HG02938 (cell line): ENCODE measurements around the gene AADACL2.

ENCODE experiments used
- ATAC-seq: cut with Tn5 transposase; IDR thresholded peaks from one replicate; pipeline ENCODE4 v1.9.1; 2021; ENCODE audit warnings: mild to moderate bottlenecking, moderate library complexity; ENCODE audit not compliant: unreplicated experiment

Gene AADACL2

GRCh38 chr3:151733613-151734012 is at the start of gene AADACL2:
Gene AADACL2 (plus strand): TSS chr3:151733927. CDS start chr3:151734036, 109 bp downstream.
- no peak for ATAC-seq

GRCh38 chr3:151684094-151684493 is 49.6 kb upstream of the AADACL2 start:
- no peak for ATAC-seq

GRCh38 chr3:151686257-151686656 is 47.5 kb upstream of the AADACL2 start:
- ATAC-seq: no peak

- no peak for ATAC-seq
These were observed 46.7 kb upstream of the AADACL2 start for GRCh38 chr3:151687076-151687475.

GRCh38 chr3:151688571-151688970 is 45.2 kb upstream of the AADACL2 start:
- no peak for ATAC-seq

- no peak for ATAC-seq
These were observed 43.1 kb upstream of the AADACL2 start for GRCh38 chr3:151690645-151691044.

GRCh38 chr3:151697496-151697895 is 36.2 kb upstream of the AADACL2 start:
- no peak for ATAC-seq

GRCh38 chr3:151707216-151707615 is 26.5 kb upstream of the AADACL2 start:
- no peak for ATAC-seq

GRCh38 chr3:151708868-151709267 is 24.9 kb upstream of the AADACL2 start:
- ATAC-seq: no peak

GRCh38 chr3:151709847-151710246 is 23.9 kb upstream of the AADACL2 start:
- no peak for ATAC-seq

- ATAC-seq: no peak
These were observed 12.4 kb upstream of the AADACL2 start for GRCh38 chr3:151721294-151721693.

- ATAC-seq: no peak
These were observed 10.9 kb upstream of the AADACL2 start for GRCh38 chr3:151722856-151723255.

- ATAC-seq: no peak
These were observed 8.9 kb upstream of the AADACL2 start for GRCh38 chr3:151724576-151725562.

GRCh38 chr3:151726016-151726415 is 7.7 kb upstream of the AADACL2 start:
- ATAC-seq: no peak

- ATAC-seq: no peak
These were observed 866 bp upstream of the AADACL2 start for GRCh38 chr3:151732861-151733260.

- ATAC-seq: no peak
These were observed 6.9 kb downstream of the AADACL2 start for GRCh38 chr3:151740581-151740980.

- no peak for ATAC-seq
These were observed 10.1 kb downstream of the AADACL2 start for GRCh38 chr3:151743855-151744254.

GRCh38 chr3:151750181-151750580 is 16.5 kb downstream of the AADACL2 start:
- no peak for ATAC-seq

- ATAC-seq: no peak
These were observed 17.0 kb downstream of the AADACL2 start for GRCh38 chr3:151750678-151751077.

- ATAC-seq: no peak
These were observed 17.4 kb downstream of the AADACL2 start for GRCh38 chr3:151751161-151751560.

- no peak for ATAC-seq
These were observed 20.1 kb downstream of the AADACL2 start for GRCh38 chr3:151753846-151754245.

GRCh38 chr3:151761581-151761980 is 27.9 kb downstream of the AADACL2 start:
- ATAC-seq: no peak
